Measurements from ENCODE around the gene CNTN1. TPM values are rescaled to one million over a fixed set of nuclear protein-coding genes. Genes with fewer than 3 reads are reported as not detected.

CNTN1 gene
- total and polyA plus RNA-seq, 10 donors, result 0.50 to 12.3 (median 5.8) TPM

GRCh38 chr12:40716037-40716436, 23.8 kb downstream of the CNTN1 start:
- no peak for DNase-seq
- Histone ChIP-seq H3K9me3 (no peaks in the 10 kb centered on the region), H3K36me3 (no peaks in the 10 kb centered on the region), H3K27me3 (replicated peaks in 1 of 7) (no peaks in the 10 kb centered on the region), H3K27ac (no peak overlapping the region), H3K4me1 (no peaks in the 10 kb centered on the region), H3K4me3 (no peak overlapping the region)
- intact Hi-C loops (cut with DNase I; ENCODE audit: low total_unique reads), result no loop called here
- TF ChIP-seq POLR2AphosphoS5 (IDR thresholded peaks at IDR 0.05) (no peak), POLR2A (IDR thresholded peaks at IDR 0.05) (no peak)
- TF ChIP-seq, protein P1, sequence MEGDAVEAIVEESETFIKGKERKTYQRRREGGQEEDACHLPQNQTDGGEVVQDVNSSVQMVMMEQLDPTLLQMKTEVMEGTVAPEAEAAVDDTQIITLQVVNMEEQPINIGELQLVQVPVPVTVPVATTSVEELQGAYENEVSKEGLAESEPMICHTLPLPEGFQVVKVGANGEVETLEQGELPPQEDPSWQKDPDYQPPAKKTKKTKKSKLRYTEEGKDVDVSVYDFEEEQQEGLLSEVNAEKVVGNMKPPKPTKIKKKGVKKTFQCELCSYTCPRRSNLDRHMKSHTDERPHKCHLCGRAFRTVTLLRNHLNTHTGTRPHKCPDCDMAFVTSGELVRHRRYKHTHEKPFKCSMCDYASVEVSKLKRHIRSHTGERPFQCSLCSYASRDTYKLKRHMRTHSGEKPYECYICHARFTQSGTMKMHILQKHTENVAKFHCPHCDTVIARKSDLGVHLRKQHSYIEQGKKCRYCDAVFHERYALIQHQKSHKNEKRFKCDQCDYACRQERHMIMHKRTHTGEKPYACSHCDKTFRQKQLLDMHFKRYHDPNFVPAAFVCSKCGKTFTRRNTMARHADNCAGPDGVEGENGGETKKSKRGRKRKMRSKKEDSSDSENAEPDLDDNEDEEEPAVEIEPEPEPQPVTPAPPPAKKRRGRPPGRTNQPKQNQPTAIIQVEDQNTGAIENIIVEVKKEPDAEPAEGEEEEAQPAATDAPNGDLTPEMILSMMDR (IDR thresholded peaks at IDR 0.05 in 8 of 11, conservative IDR thresholded peaks at IDR 0.05 in 3 of 11), result no peak

- Histone ChIP-seq H3K27me3 (replicated peaks in 1 of 7) (no peaks in the 10 kb centered on the region), H3K9me3 (no peaks in the 10 kb centered on the region), H3K4me3 (no peak overlapping the region), H3K27ac (no peak overlapping the region), H3K4me1 (no peaks in the 10 kb centered on the region), H3K36me3 (no peaks in the 10 kb centered on the region)
- no peak for TF ChIP-seq POLR2AphosphoS5 (IDR thresholded peaks at IDR 0.05)
- intact Hi-C loops (cut with DNase I; ENCODE audit: low total_unique reads), result no loop called here
- no peak for DNase-seq
- WGBS, 5 donors, result 82 to 92% (median 86%) methylated on average over 1 of the region's 1 CpG
Observed at GRCh38 chr12:40717576-40717975, 25.3 kb downstream of the CNTN1 start.

GRCh38 chr12:40718878-40719372, 26.7 kb downstream of the CNTN1 start:
- TF ChIP-seq POLR2A (IDR thresholded peaks at IDR 0.05) (no peak), POLR2AphosphoS5 (IDR thresholded peaks at IDR 0.05) (no peak)
- TF ChIP-seq, protein P1 (IDR thresholded peaks at IDR 0.05 in 8 of 11, conservative IDR thresholded peaks at IDR 0.05 in 3 of 11), result no peak
- no peaks in the 10 kb centered on the region for H3K36me3 ChIP-seq
- H3K4me3 ChIP-seq, result no peak overlapping the region
- intact Hi-C loops (cut with DNase I; ENCODE audit: low total_unique reads), result no loop called here
- DNase-seq, result no peak
- 78 to 89% (median 87%) methylated on average over 2 of the region's 2 CpGs for WGBS, 5 donors
- no peaks in the 10 kb centered on the region for H3K9me3 ChIP-seq
- no peaks in the 10 kb centered on the region for H3K4me1 ChIP-seq
- H3K27me3 ChIP-seq (replicated peaks in 1 of 7), result no peaks in the 10 kb centered on the region
- no peak overlapping the region for H3K27ac ChIP-seq

DNA sequence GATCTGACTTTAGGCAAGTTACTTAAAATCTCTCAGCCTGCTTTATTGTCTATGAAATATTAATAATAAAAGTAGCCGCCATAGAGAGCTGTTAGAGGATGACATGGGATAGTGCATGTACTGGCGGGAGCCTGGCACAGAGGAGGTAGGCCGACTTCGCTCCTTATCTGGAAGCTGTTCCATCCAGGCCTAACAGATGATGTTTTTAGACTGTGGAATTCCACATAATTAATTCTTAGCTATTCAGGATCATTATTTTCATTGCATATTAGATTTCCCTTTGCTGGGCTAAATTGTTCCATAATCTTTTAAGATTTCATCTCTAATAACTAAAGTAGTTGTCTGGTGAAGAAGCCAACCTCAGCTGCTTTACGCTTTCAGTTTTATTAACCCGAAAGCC, 30.8 kb downstream of the CNTN1 start:
- no peak for TF ChIP-seq POLR2AphosphoS5 (IDR thresholded peaks at IDR 0.05)
- TF ChIP-seq POLR2A (IDR thresholded peaks at IDR 0.05), result no peak

DNA sequence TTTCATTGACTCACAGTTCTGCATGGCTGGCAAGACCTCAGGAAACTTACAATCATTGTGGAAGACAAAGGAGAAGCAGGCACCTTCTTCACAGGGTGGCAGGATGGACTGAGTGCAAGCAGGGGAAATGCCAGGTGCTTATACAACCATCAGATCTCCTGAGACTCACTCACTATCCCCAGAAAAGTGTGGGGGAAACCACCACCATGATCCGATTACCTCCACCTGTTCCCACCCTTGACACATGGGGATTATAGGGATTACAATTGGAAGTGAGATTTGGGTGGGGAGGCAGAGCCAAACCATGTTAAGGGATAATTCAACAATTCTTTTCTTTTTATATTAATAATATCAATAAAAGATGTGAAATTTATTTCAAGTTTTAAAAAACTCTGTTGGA, 34.1 kb downstream of the CNTN1 start:
- no peak for DNase-seq
- TF ChIP-seq POLR2A (IDR thresholded peaks at IDR 0.05), result no peak
- TF ChIP-seq, protein P1 (IDR thresholded peaks at IDR 0.05 in 8 of 11, conservative IDR thresholded peaks at IDR 0.05 in 3 of 11), result no peak
- TF ChIP-seq POLR2AphosphoS5 (IDR thresholded peaks at IDR 0.05), result no peak
- WGBS, 5 donors, result 81 to 100% (median 92%) methylated on average over 1 of the region's 1 CpG
- Histone ChIP-seq H3K27me3 (replicated peaks in 1 of 7) (no peaks in the 10 kb centered on the region), H3K36me3 (no peaks in the 10 kb centered on the region), H3K4me1 (no peaks in the 10 kb centered on the region), H3K4me3 (no peak overlapping the region), H3K27ac (no peak overlapping the region), H3K9me3 (no peaks in the 10 kb centered on the region)
- intact Hi-C loops (cut with DNase I; ENCODE audit: low total_unique reads), result no loop called here

More for the DNA sequence above, 30.8 kb downstream of the CNTN1 start:
- Histone ChIP-seq H3K4me3 (no peak overlapping the region), H3K27me3 (replicated peaks in 1 of 7) (no peaks in the 10 kb centered on the region), H3K36me3 (no peaks in the 10 kb centered on the region), H3K4me1 (no peaks in the 10 kb centered on the region), H3K27ac (no peak overlapping the region), H3K9me3 (no peaks in the 10 kb centered on the region)
- intact Hi-C loops (cut with DNase I; ENCODE audit: low total_unique reads), result no loop called here
- no peak for DNase-seq
- 92 to 97% (median 95%) methylated on average over 6 of the region's 6 CpGs for WGBS, 5 donors
